NCI-H128 (cell line): Measurements from ENCODE around the gene TJAP1.
"Not testable (repeated sequence)": the region's sequence is repeated elsewhere in the genome, so short reads cannot be mapped to it uniquely, and the experiment has no call there.

ENCODE experiments used
- DNase-seq: peaks from one replicate; lab custom pipeline; 2025; ENCODE audit not compliant: unreplicated experiment; lab: John Stamatoyannopoulos, UW

Gene TJAP1

GRCh38 chr6:43478008-43478372 lies 620 bp downstream of the TJAP1 start:
- DNase-seq: no peak

- no peak for DNase-seq
These were observed 3.7 kb downstream of the TJAP1 start for GRCh38 chr6:43481075-43481474.

- no peak for DNase-seq
These were observed 4.3 kb downstream of the TJAP1 start for GRCh38 chr6:43481591-43482236.

GRCh38 chr6:43488667-43489276 lies 11.4 kb downstream of the TJAP1 start:
- DNase-seq: no peak

- DNase-seq: no peak
These were observed 12.1 kb downstream of the TJAP1 start for GRCh38 chr6:43489277-43490072.

- DNase-seq: no peak
These were observed 13.2 kb downstream of the TJAP1 start for GRCh38 chr6:43490523-43490939.

- DNase-seq: no peak
These were observed 14.6 kb downstream of the TJAP1 start for GRCh38 chr6:43491750-43492661.

GRCh38 chr6:43492673-43493072 lies 15.3 kb downstream of the TJAP1 start:
- no peak for DNase-seq

GRCh38 chr6:43493230-43493629 lies 15.9 kb downstream of the TJAP1 start:
- DNase-seq: no peak

- no peak for DNase-seq
These were observed 16.5 kb downstream of the TJAP1 start for GRCh38 chr6:43493833-43494232.

- no peak for DNase-seq
These were observed 17.0 kb downstream of the TJAP1 start for GRCh38 chr6:43494321-43494720.

- no peak for DNase-seq
These were observed 17.4 kb downstream of the TJAP1 start for GRCh38 chr6:43494766-43495165.

GRCh38 chr6:43495409-43495941 lies 18.1 kb downstream of the TJAP1 start:
- no peak for DNase-seq

- no peak for DNase-seq
These were observed 19.2 kb downstream of the TJAP1 start for GRCh38 chr6:43496370-43497128.

- no peak for DNase-seq
These were observed 19.7 kb downstream of the TJAP1 start for GRCh38 chr6:43497129-43497396.

GRCh38 chr6:43497689-43498088 lies 20.3 kb downstream of the TJAP1 start:
- DNase-seq: no peak

GRCh38 chr6:43498291-43498690 lies 20.9 kb downstream of the TJAP1 start:
- DNase-seq: not testable (repeated sequence)

GRCh38 chr6:43499028-43499815 lies 21.9 kb downstream of the TJAP1 start:
- DNase-seq: no peak

GRCh38 chr6:43500921-43501320 lies 23.6 kb downstream of the TJAP1 start:
- DNase-seq: no peak

GRCh38 chr6:43502666-43503065 lies 25.3 kb downstream of the TJAP1 start:
- DNase-seq: no peak
